Measurements from ENCODE around the gene REG3G. TPM values are rescaled to one million over a fixed set of nuclear protein-coding genes. Genes with fewer than 3 reads are reported as not detected.

The REG3G gene
- total and polyA plus RNA-seq, 9 donors: not detected

DNA sequence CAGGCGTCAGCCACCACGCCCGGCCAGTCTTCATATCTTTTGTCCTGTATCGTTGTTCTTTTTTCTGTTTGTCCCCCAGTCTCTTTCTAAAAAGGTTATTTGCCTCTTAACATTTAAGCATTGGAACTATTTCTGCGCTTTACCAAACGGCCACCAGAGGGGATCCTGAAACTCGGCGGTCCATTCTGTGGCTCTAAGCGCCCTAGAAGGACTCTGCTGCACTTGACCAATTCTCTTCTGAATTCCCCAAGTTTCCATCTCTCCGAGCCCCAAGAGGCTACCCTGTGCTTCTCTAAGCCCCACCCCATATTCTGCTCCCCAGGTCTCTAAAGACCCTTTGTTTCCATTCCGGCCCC, 33.1 kb upstream of the REG3G start:
- Histone ChIP-seq H3K27me3 (ENCODE audit: control insufficient read depth, insufficient read depth, low read length) (peaks cover 32% of the 10 kb centered on the region), H3K27ac (ENCODE audit: low read length) (no peak overlapping the region), H3K4me1 (ENCODE audit: control insufficient read depth, insufficient read depth, low read length) (peaks cover 3% of the 10 kb centered on the region), H3K9me3 (replicated peaks; ENCODE audit: control insufficient read depth, low read depth, low read length) (no peaks in the 10 kb centered on the region), H3K4me3 (ENCODE audit: low read length) (no peak overlapping the region), H3K36me3 (ENCODE audit: control insufficient read depth, insufficient read depth, low read length) (no peaks in the 10 kb centered on the region)
- WGBS (ENCODE audit: insufficient coverage): 22% methylated on average over 11 of the region's 11 CpGs
- DNase-seq: peak; percentile 23

DNA sequence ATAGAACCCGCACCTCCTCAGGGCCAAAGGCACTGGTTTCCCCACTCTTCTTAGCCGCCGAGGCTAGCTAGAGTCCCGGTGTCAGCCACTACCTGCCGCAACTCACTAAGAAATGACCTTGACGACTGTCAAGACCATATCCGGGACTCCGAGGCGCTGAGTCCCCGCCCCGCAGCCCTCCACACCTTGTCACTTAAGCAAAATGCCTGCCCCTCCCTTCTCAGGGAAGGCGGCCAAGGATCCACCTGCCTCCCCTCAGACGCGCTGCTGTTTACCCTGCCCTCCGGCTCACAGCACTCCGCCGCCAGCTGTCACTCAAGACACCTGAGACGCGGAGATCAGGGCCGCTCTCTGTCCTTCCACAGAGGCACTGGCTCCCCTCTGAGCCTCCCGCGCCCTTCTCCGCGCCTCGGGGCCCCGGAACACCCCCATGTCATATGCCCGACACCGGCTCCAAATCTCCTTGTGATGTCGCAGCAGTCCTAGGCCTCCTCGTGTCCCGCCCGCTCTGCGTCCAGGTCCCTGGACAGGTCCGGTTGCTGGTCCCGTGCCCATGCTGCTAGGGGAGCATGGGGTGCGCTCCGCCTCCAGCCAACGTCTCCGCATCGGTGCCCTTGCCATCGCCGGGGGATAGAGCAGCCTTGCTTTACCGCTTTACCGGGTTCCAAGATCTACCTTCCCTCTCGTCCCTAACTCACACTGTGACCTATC, 32.5 kb upstream of the REG3G start:
- no peak for DNase-seq
- no peaks in the 10 kb centered on the region for H3K9me3 ChIP-seq (replicated peaks; ENCODE audit: control insufficient read depth, low read depth, low read length)
- H3K4me3 ChIP-seq (ENCODE audit: low read length): no peak overlapping the region
- H3K4me1 ChIP-seq (ENCODE audit: control insufficient read depth, insufficient read depth, low read length): peaks cover 3% of the 10 kb centered on the region
- no peaks in the 10 kb centered on the region for H3K36me3 ChIP-seq (ENCODE audit: control insufficient read depth, insufficient read depth, low read length)
- H3K27me3 ChIP-seq (ENCODE audit: control insufficient read depth, insufficient read depth, low read length): peaks cover 32% of the 10 kb centered on the region
- under 1% methylated on average over 45 of the region's 45 CpGs for WGBS (ENCODE audit: insufficient coverage)
- no peak overlapping the region for H3K27ac ChIP-seq (ENCODE audit: low read length)

DNA sequence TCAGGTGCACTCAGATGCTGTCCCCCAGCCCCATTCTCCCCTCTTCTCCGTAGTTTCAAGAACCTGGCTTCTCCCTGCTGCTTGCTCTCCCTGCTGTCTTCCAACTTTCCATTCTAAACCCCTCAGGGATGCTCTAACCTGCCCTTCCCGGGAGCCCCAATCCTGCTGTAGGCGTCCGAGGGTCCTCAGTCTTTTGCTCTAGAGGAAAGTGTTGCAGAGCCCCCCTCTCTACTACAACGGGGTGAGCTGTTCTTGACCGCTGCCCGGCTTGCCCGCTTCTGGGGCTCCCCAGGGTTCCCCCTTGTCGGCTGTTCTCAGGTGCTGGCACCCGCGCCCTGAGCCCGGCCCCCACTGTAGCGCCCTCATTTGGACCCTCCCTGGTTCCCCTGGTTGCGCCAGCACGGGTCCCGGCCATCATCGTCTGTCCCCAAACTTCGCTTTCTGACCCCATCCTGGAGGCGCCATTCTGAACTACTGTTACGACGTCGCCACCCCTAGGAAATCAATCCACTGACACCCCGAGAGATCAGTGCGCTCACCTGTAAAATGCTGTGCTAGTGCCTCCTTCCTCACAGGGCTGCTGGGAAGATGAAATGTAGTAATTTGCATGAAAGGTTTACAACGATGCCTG, 31.9 kb upstream of the REG3G start:
- Histone ChIP-seq H3K9me3 (replicated peaks; ENCODE audit: control insufficient read depth, low read depth, low read length) (no peaks in the 10 kb centered on the region), H3K27me3 (ENCODE audit: control insufficient read depth, insufficient read depth, low read length) (peaks cover 32% of the 10 kb centered on the region)
- 21% methylated on average over 23 of the region's 25 CpGs for WGBS (ENCODE audit: insufficient coverage)

DNA sequence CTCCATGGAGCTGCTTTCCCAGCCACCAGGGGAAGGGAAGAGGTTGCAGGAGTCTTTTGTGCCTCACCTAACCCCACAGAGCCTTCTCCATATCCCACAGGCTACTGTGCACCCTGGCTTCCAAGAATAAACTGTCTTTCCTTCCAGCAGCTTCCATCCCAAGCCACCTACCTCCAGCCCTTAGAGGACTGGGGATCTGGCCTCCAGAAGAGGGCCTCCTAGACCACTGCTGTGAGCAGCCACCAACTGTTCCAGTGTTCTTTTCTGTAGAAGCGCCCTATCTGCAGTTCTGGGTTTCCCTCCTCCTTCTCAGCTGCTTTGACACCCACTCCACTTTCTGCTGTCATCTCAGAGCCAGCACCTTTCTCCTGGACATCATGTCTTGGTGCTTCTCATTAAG, 30.7 kb upstream of the REG3G start:
- no peak for DNase-seq
- Histone ChIP-seq H3K4me1 (ENCODE audit: control insufficient read depth, insufficient read depth, low read length) (peaks cover 3% of the 10 kb centered on the region), H3K4me3 (ENCODE audit: low read length) (no peak overlapping the region), H3K36me3 (ENCODE audit: control insufficient read depth, insufficient read depth, low read length) (no peaks in the 10 kb centered on the region), H3K9me3 (replicated peaks; ENCODE audit: control insufficient read depth, low read depth, low read length) (no peaks in the 10 kb centered on the region), H3K27ac (ENCODE audit: low read length) (no peak overlapping the region), H3K27me3 (ENCODE audit: control insufficient read depth, insufficient read depth, low read length) (peaks cover 32% of the 10 kb centered on the region)
- 93% methylated on average over 1 of the region's 1 CpG for WGBS (ENCODE audit: insufficient coverage)

More for the DNA sequence above, 31.9 kb upstream of the REG3G start:
- H3K4me3 ChIP-seq (ENCODE audit: low read length): no peak overlapping the region
- H3K27ac ChIP-seq (ENCODE audit: low read length): no peak overlapping the region
- H3K4me1 ChIP-seq (ENCODE audit: control insufficient read depth, insufficient read depth, low read length): peaks cover 3% of the 10 kb centered on the region
- H3K36me3 ChIP-seq (ENCODE audit: control insufficient read depth, insufficient read depth, low read length): no peaks in the 10 kb centered on the region
- DNase-seq: no peak

DNA sequence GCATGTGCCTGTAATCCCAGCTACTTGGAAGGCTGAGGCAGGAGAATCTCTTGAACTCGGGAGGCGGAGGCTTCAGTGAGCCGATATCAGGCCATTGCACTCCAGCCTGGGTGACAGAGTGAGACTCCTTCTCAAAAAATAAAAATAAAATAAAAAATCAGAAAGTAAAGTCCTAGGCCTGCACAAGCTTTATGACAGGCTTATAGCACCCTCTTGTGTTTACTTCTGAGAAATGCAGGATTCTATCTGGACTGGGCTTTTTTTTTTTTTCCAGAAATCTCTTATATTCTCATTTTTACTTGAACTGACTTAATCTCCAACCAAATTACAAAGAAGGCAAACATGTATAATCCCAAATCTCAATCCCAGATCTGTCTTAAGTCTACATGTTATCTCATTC, 26.1 kb upstream of the REG3G start:
- peaks cover 5% of the 10 kb centered on the region for H3K27me3 ChIP-seq (ENCODE audit: control insufficient read depth, insufficient read depth, low read length)
- no peak overlapping the region for H3K27ac ChIP-seq (ENCODE audit: low read length)
- DNase-seq: peak; percentile 52
- no peaks in the 10 kb centered on the region for H3K4me1 ChIP-seq (ENCODE audit: control insufficient read depth, insufficient read depth, low read length)
- WGBS (ENCODE audit: insufficient coverage): 70% methylated on average over 3 of the region's 3 CpGs
- H3K9me3 ChIP-seq (replicated peaks; ENCODE audit: control insufficient read depth, low read depth, low read length): no peaks in the 10 kb centered on the region
- no peak overlapping the region for H3K4me3 ChIP-seq (ENCODE audit: low read length)
- H3K36me3 ChIP-seq (ENCODE audit: control insufficient read depth, insufficient read depth, low read length): no peaks in the 10 kb centered on the region

DNA sequence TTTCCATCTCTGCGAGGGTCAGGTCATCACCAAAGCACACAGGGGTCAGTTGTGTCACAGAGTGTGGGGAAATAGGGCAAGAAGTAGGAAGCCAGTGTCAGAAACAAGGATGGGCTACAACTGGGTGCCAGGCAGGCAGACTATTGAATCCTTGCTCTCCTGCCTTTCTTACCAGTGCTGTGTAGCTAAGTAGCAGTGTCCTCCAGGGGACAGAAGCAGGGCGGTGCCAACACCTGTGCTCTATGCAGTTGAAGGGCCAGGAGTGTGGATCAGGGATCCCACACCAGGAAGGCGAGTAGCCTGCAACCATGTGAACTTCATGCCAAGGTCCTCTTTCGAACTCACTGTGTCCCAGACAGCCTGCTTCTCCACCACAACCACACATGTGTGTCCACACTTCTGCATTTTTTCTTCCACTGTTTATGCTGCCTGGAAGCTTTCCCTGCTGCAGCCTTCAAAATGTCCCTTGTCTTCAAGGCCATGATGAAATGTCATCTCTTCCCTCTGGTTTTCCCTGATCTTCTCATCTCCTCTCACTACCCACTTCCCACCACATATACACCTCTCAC, 25.4 kb upstream of the REG3G start:
- Histone ChIP-seq H3K27ac (ENCODE audit: low read length) (no peak overlapping the region), H3K4me1 (ENCODE audit: control insufficient read depth, insufficient read depth, low read length) (no peaks in the 10 kb centered on the region), H3K27me3 (ENCODE audit: control insufficient read depth, insufficient read depth, low read length) (no peaks in the 10 kb centered on the region), H3K9me3 (replicated peaks; ENCODE audit: control insufficient read depth, low read depth, low read length) (no peaks in the 10 kb centered on the region), H3K4me3 (ENCODE audit: low read length) (no peak overlapping the region), H3K36me3 (ENCODE audit: control insufficient read depth, insufficient read depth, low read length) (no peaks in the 10 kb centered on the region)
- DNase-seq: no peak
- WGBS (ENCODE audit: insufficient coverage): 57% methylated on average over 4 of the region's 4 CpGs

DNA sequence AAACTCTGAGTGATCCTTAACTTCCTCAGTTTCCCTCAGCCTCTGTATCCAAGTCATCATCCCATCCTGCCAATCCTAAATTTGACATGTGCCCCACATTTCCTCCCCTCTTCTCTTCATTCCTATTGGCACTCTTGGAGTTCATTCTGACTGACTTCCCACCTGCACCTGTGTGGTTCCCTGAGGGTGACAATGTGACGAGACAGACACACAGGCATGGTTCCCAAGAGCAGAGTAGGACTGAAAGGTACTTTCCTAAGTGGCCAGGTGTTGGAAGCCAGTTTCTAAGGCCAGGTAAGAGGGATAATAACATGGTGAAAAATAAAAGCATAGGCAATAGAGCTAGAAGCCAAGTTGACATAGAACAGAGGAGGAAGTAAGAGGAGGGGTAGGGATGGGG, 24.2 kb upstream of the REG3G start:
- Histone ChIP-seq H3K9me3 (replicated peaks; ENCODE audit: control insufficient read depth, low read depth, low read length) (no peaks in the 10 kb centered on the region), H3K4me3 (ENCODE audit: low read length) (no peak overlapping the region), H3K27ac (ENCODE audit: low read length) (no peak overlapping the region), H3K27me3 (ENCODE audit: control insufficient read depth, insufficient read depth, low read length) (no peaks in the 10 kb centered on the region), H3K36me3 (ENCODE audit: control insufficient read depth, insufficient read depth, low read length) (no peaks in the 10 kb centered on the region), H3K4me1 (ENCODE audit: control insufficient read depth, insufficient read depth, low read length) (no peaks in the 10 kb centered on the region)
- WGBS (ENCODE audit: insufficient coverage): 78% methylated on average over 1 of the region's 1 CpG
- DNase-seq: no peak

DNA sequence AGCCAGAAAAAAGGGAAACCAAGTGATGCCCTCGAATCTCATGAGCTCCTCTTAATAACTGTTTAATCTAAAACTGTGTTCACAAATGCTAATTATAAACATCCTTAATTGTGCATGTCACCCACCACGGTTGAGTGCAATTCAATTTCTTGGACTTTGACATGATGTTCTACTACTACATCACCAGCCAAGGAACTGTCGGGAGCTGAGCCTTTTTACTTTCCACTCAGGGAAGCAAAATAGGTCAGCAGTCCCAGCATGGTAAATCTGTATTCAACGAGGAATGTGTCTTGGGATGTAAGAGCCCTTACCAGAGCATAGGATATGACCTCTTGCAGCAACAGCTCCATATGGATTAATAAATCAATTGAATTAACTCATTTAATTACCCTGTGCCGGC, 20.8 kb upstream of the REG3G start:
- no peaks in the 10 kb centered on the region for H3K4me1 ChIP-seq (ENCODE audit: control insufficient read depth, insufficient read depth, low read length)
- no peaks in the 10 kb centered on the region for H3K36me3 ChIP-seq (ENCODE audit: control insufficient read depth, insufficient read depth, low read length)
- H3K9me3 ChIP-seq (replicated peaks; ENCODE audit: control insufficient read depth, low read depth, low read length): no peaks in the 10 kb centered on the region
- no peak for DNase-seq
- H3K27me3 ChIP-seq (ENCODE audit: control insufficient read depth, insufficient read depth, low read length): no peaks in the 10 kb centered on the region
- H3K4me3 ChIP-seq (ENCODE audit: low read length): no peak overlapping the region
- 0% methylated on average over 1 of the region's 5 CpGs for WGBS (ENCODE audit: insufficient coverage)
- no peak overlapping the region for H3K27ac ChIP-seq (ENCODE audit: low read length)

DNA sequence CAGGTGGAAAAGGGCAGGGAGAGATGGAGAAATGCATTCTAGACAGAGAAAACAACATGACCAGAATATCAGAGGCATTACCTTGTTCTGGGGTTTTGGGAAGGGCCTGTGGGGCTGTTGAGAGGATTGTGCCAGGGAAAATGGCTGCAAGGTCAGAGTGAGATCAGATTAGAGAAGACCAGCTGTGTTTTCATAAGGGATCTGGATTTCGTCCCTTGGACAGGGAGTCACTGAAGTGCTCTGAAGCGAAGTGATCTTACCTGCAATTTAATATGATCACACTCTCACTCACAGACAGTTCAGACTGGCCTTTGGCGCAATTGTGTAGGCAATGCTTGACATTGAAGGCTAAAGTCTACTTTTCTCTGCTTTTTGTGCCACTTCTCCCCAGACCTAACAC, 20.3 kb upstream of the REG3G start:
- no peaks in the 10 kb centered on the region for H3K4me1 ChIP-seq (ENCODE audit: control insufficient read depth, insufficient read depth, low read length)
- H3K4me3 ChIP-seq (ENCODE audit: low read length): no peak overlapping the region
- no peaks in the 10 kb centered on the region for H3K27me3 ChIP-seq (ENCODE audit: control insufficient read depth, insufficient read depth, low read length)
- H3K9me3 ChIP-seq (replicated peaks; ENCODE audit: control insufficient read depth, low read depth, low read length): no peaks in the 10 kb centered on the region
- WGBS (ENCODE audit: insufficient coverage): 25% methylated on average over 1 of the region's 3 CpGs
- no peak overlapping the region for H3K27ac ChIP-seq (ENCODE audit: low read length)
- DNase-seq: no peak
- H3K36me3 ChIP-seq (ENCODE audit: control insufficient read depth, insufficient read depth, low read length): no peaks in the 10 kb centered on the region

DNA sequence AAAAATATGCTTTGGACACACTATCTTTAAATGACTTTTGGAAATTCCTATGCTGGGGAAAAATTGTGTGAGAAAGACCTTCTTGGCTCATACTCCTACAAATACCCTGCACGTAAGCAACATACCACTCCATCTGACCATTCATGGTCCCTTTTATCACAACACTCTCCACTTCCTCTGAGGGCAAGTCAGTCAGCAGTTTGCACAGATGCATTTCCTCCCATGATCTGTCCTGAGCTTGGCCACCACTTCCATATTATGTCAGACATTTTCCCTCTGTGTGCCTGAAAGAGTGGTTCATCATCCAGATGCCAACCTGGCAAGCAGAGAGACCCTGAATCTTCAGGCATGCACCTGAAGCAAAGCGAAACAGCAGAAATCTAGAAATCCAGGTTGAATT, 16.1 kb upstream of the REG3G start:
- Histone ChIP-seq H3K27me3 (ENCODE audit: control insufficient read depth, insufficient read depth, low read length) (no peaks in the 10 kb centered on the region), H3K4me3 (ENCODE audit: low read length) (no peak overlapping the region), H3K9me3 (replicated peaks; ENCODE audit: control insufficient read depth, low read depth, low read length) (no peaks in the 10 kb centered on the region), H3K36me3 (ENCODE audit: control insufficient read depth, insufficient read depth, low read length) (no peaks in the 10 kb centered on the region), H3K4me1 (ENCODE audit: control insufficient read depth, insufficient read depth, low read length) (no peaks in the 10 kb centered on the region), H3K27ac (ENCODE audit: low read length) (no peak overlapping the region)
- 81% methylated on average over 2 of the region's 2 CpGs for WGBS (ENCODE audit: insufficient coverage)
- DNase-seq: no peak
